Panc1 (cell line): ENCODE results near the gene RIT2. TPM values are rescaled to one million over a fixed set of nuclear protein-coding genes. Genes with fewer than 3 reads are reported as not detected.

Source experiments
- ATAC-seq: fragments of 200-7000 bp; cut with Tn5 transposase; 2 replicates; pipeline ENCODE4 v1.9.1; 2020; ENCODE audit warnings: mild to moderate bottlenecking, moderate library complexity
- BruUV-seq: library from RNA; stranded (reverse); fragments of 400-500 nt; replicated peaks from 2 replicates; lab custom pipeline; 2021; lab: Mats Ljungman, UMichigan
- CTCF ChIA-PET: fragments of 300-600 bp; sonication (Branson Sonifier 250); formaldehyde crosslinking; loops from one replicate; lab custom pipeline; 2022; ENCODE audit warnings: antibody characterized with exemption; lab: Charles Lee
- POLR2A ChIA-PET: fragments of 300-600 bp; sonication (Branson Sonifier 250); formaldehyde crosslinking; loops from one replicate; lab custom pipeline; 2022; ENCODE audit warnings: antibody characterized with exemption; lab: Charles Lee
- DNase-seq: peaks from one replicate; pipeline ENCODE4 v3.0.0-alpha.2; 2010; ENCODE audit warnings: low read depth, low spot score
- H3K27ac ChIP-seq: 2 replicates; pipeline ENCODE4 v1.5.1; 2011; ENCODE audit warnings: mild to moderate bottlenecking, low read length, inconsistent platforms
- H3K27me3 ChIP-seq: fragments of 200-500 bp; sonication (Bioruptor generic); 2 replicates; pipeline ENCODE4 v1.6.0; 2014; ENCODE audit warnings: low read length, inconsistent platforms; ENCODE audit not compliant: control insufficient read depth, insufficient read depth
- H3K36me3 ChIP-seq: fragments of 200-500 bp; sonication (Bioruptor generic); 2 replicates; pipeline ENCODE4 v1.5.1; 2014; ENCODE audit warnings: inconsistent platforms, mild to moderate bottlenecking, low read length, moderate library complexity; ENCODE audit not compliant: control insufficient read depth, insufficient read depth
- H3K4me1 ChIP-seq: 2 replicates; pipeline ENCODE4 v1.5.1; 2011; ENCODE audit warnings: inconsistent platforms, mild to moderate bottlenecking, low read length, moderate library complexity; ENCODE audit not compliant: control insufficient read depth, insufficient read depth
- H3K4me3 ChIP-seq, 2 experiments: 2 replicates each; pipeline ENCODE4 v1.5.1; 2011 to 2012; ENCODE audit warnings: low read depth in 2 of 2, low read length in 2 of 2, mild to moderate bottlenecking in 2 of 2, inconsistent platforms in 1 of 2, moderate library complexity in 1 of 2
- H3K9me3 ChIP-seq: fragments of 200-500 bp; sonication (Bioruptor generic); 2 replicates; pipeline ENCODE4 v1.5.1; 2014; ENCODE audit warnings: low read depth, mild to moderate bottlenecking, inconsistent platforms, low read length, moderate library complexity; ENCODE audit not compliant: control insufficient read depth, insufficient read depth
- CTCF ChIP-seq: fragments of 450-650 bp; IDR thresholded peaks from 2 replicates; pipeline ENCODE4 v1.5.1; 2017; ENCODE audit warnings: mild to moderate bottlenecking
- POLR2AphosphoS5 ChIP-seq: IDR thresholded peaks from 2 replicates; pipeline ENCODE4 v1.6.1; 2012; ENCODE audit warnings: mild to moderate bottlenecking, low read depth, low read length, moderate library complexity
- REST ChIP-seq, 2 experiments: IDR thresholded peaks; 2 replicates each; pipeline ENCODE4 v1.6.1; 2011 to 2012; ENCODE audit warnings: low read depth in 2 of 2, control low read depth in 1 of 2, low read length in 1 of 2, mild to moderate bottlenecking in 1 of 2, moderate library complexity in 1 of 2; ENCODE audit not compliant: insufficient read depth in 1 of 2
- SIN3A ChIP-seq: IDR thresholded peaks from 2 replicates; pipeline ENCODE4 v1.6.1; 2012; ENCODE audit warnings: low read depth, mild to moderate bottlenecking, low read length, moderate library complexity, borderline replicate concordance; ENCODE audit not compliant: insufficient read depth
- TCF7L2 ChIP-seq: IDR thresholded peaks from 2 replicates; pipeline ENCODE4 v1.6.1; 2011; ENCODE audit warnings: mild to moderate bottlenecking, low read depth, low read length, inconsistent platforms
- in situ Hi-C: cut with HindIII; loops from 2 replicates; pipeline ENCODE4 v1.10.0; 2016; ENCODE audit warnings: low sequenced_read_pairs, low pct_unique_long_range_greater_than_20kb
- intact Hi-C: fragments of 100-400 bp; cut with micrococcal nuclease; formaldehyde crosslinking; loops from one replicate; pipeline ENCODE4 v1.10.0; 2022; ENCODE audit not compliant: unreplicated experiment
- total RNA-seq: library from RNA; stranded (reverse); gene quantifications from one replicate; pipeline ENCODE4 v1.2.1, GENCODE V29; 2021; ENCODE audit not compliant: unreplicated experiment

The RIT2 gene
- total RNA-seq, 1 experiment from 2014 or later: not detected

GRCh38 chr18:42977982-42978637 lies 137.4 kb downstream of the RIT2 start:
- intact Hi-C loops: no loop called here
- ATAC-seq (no peak), DNase-seq (no peak)
- H3K4me1 ChIP-seq: no peaks in the 10 kb centered on the region
- TF ChIP-seq CTCF: no peak
- TF ChIP-seq REST (IDR thresholded peaks at IDR 0.05; ENCODE audit: insufficient read depth in 1 of 2, low read depth in 2 of 2, low read length in 1 of 2): no peak
- no peaks in the 10 kb centered on the region for H3K9me3 ChIP-seq
- BruUV-seq: no TSS peak
- ChIA-PET POLR2A (no interaction called here), CTCF (no interaction called here)
- no peaks in the 10 kb centered on the region for H3K36me3 ChIP-seq
- no peak overlapping the region for H3K27ac ChIP-seq
- in situ Hi-C loops: no loop called here
- H3K27me3 ChIP-seq: no peaks in the 10 kb centered on the region
- H3K4me3 ChIP-seq: no peak overlapping the region

- DNase-seq (no peak), ATAC-seq (no peak)
- intact Hi-C loops: no loop called here
- BruUV-seq: no TSS peak
- no peak for TF ChIP-seq POLR2AphosphoS5
- no peak for TF ChIP-seq SIN3A
- TF ChIP-seq TCF7L2: no peak
- no peak for TF ChIP-seq REST (IDR thresholded peaks at IDR 0.05; ENCODE audit: insufficient read depth in 1 of 2, low read depth in 2 of 2, low read length in 1 of 2)
- no peak for TF ChIP-seq CTCF
- no peaks in the 10 kb centered on the region for H3K36me3 ChIP-seq
- H3K27ac ChIP-seq: no peak overlapping the region
- no peak overlapping the region for H3K4me3 ChIP-seq
- H3K9me3 ChIP-seq: no peaks in the 10 kb centered on the region
- POLR2A ChIA-PET: no interaction called here
- H3K4me1 ChIP-seq: no peaks in the 10 kb centered on the region
- in situ Hi-C loops: no loop called here
- no peaks in the 10 kb centered on the region for H3K27me3 ChIP-seq
- CTCF ChIA-PET: no interaction called here
These were observed 138.5 kb downstream of the RIT2 start for GRCh38 chr18:42976869-42977590.
